Amniotic epithelial cell (primary cell): ENCODE measurements around the gene MAN1A1.
A peak's percentile ranks its signal among the peaks of the same experiment; 100 is the strongest.

ENCODE experiments used
- DNase-seq: peaks from one replicate; pipeline ENCODE4 v3.0.0-alpha.2; 2010; ENCODE audit warnings: low read depth

MAN1A1 gene

GRCh38 chr6:119233312-119233984 is 116.1 kb downstream of the MAN1A1 start:
- DNase-seq = no peak

- no peak for DNase-seq
Measured at GRCh38 chr6:119231394-119231793, 118.2 kb downstream of the MAN1A1 start.

- DNase-seq = no peak
Measured at GRCh38 chr6:119230160-119230559, 119.4 kb downstream of the MAN1A1 start.

GRCh38 chr6:119227377-119227776 is 122.2 kb downstream of the MAN1A1 start:
- DNase-seq = no peak

- DNase-seq = no peak
Measured at GRCh38 chr6:119226089-119226488, 123.5 kb downstream of the MAN1A1 start.

GRCh38 chr6:119224095-119224701 is 125.4 kb downstream of the MAN1A1 start:
- DNase-seq = no peak

- DNase-seq = no peak
Measured at GRCh38 chr6:119220452-119220851, 129.1 kb downstream of the MAN1A1 start.

- no peak for DNase-seq
Measured at GRCh38 chr6:119218548-119218947, 131.0 kb downstream of the MAN1A1 start.

- DNase-seq = no peak
Measured at GRCh38 chr6:119215885-119216590, 133.5 kb downstream of the MAN1A1 start.

- peak; percentile 40 for DNase-seq
Measured at GRCh38 chr6:119215309-119215708, 134.3 kb downstream of the MAN1A1 start.

GRCh38 chr6:119210596-119210995 is 139.0 kb downstream of the MAN1A1 start:
- peak; percentile 15 for DNase-seq

- peak; percentile 29 for DNase-seq
Measured at GRCh38 chr6:119209452-119210205, 139.9 kb downstream of the MAN1A1 start.

- peak; percentile 29 for DNase-seq
Measured at GRCh38 chr6:119207971-119208725, 141.4 kb downstream of the MAN1A1 start.

- DNase-seq = no peak
Measured at GRCh38 chr6:119207327-119207726, 142.2 kb downstream of the MAN1A1 start.

- DNase-seq = no peak
Measured at GRCh38 chr6:119205911-119206618, 143.5 kb downstream of the MAN1A1 start.

GRCh38 chr6:119204719-119205118 is 144.8 kb downstream of the MAN1A1 start:
- DNase-seq = no peak

GRCh38 chr6:119201480-119201879 is 148.1 kb downstream of the MAN1A1 start:
- no peak for DNase-seq

GRCh38 chr6:119200512-119201175 is 148.9 kb downstream of the MAN1A1 start:
- peak; percentile 18 for DNase-seq

- peak; percentile 53 for DNase-seq
Measured at GRCh38 chr6:119197271-119197670, 152.3 kb downstream of the MAN1A1 start.

- DNase-seq = no peak
Measured at GRCh38 chr6:119196715-119197114, 152.8 kb downstream of the MAN1A1 start.

GRCh38 chr6:119195848-119196247 is 153.7 kb downstream of the MAN1A1 start:
- DNase-seq = no peak
